OCI-M2 (cell line): Measurements from ENCODE around the gene HOMER3.
"Not testable (repeated sequence)": the region's sequence is repeated elsewhere in the genome, so short reads cannot be mapped to it uniquely, and the experiment has no call there.

Experiments used
- DNase-seq: peaks from one replicate; lab custom pipeline; 2025; ENCODE audit not compliant: unreplicated experiment; lab: John Stamatoyannopoulos, UW

HOMER3 gene

GRCh38 chr19:18902519-18902918 is 38.5 kb downstream of the HOMER3 start:
- DNase-seq = not testable (repeated sequence)

GRCh38 chr19:18901491-18901890 is 39.5 kb downstream of the HOMER3 start:
- DNase-seq = no peak

GRCh38 chr19:18900700-18901481 is 40.1 kb downstream of the HOMER3 start:
- DNase-seq = no peak

- DNase-seq = no peak
Observed at GRCh38 chr19:18899624-18900560, 41.1 kb downstream of the HOMER3 start.

DNA sequence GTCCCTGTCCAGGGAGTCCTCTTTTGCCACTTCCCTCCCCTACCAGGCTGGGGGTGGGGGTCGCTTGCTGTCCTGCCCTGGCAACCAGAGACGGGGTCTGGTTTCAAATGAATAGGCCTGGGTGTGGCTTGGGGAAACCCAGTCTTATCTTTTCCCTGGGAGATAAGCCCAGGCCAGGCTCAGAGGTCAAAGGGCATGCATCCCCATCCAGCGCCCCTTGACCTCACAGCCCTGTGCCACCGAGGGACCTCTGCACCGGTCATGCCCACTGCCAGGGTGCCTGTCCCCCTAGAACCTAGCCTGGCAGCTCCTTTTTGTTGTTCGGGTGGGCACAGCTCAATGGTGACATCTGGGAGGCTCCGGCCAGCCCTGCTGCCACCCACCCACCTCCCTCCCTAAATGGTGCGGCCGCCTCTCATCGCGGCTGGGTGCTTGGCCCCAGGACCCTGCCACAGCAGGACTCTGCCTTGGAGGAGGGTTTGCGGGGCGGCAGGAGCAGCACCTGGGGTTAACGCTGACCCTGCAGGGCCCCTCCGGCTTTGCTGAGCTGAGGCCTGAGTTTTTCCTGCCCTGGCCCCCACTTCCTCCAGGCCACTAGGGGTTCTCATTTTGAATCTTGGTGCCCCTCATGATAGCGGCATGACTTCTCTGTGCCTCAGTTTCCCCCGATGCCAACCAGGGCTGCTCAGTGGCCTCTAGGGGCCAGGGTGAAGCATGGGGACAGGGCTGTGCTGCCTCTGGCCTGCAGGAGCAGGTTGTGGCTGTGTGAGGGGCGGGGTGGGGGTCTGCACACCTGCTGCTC is 42.2 kb downstream of the HOMER3 start:
- DNase-seq = no peak

DNA sequence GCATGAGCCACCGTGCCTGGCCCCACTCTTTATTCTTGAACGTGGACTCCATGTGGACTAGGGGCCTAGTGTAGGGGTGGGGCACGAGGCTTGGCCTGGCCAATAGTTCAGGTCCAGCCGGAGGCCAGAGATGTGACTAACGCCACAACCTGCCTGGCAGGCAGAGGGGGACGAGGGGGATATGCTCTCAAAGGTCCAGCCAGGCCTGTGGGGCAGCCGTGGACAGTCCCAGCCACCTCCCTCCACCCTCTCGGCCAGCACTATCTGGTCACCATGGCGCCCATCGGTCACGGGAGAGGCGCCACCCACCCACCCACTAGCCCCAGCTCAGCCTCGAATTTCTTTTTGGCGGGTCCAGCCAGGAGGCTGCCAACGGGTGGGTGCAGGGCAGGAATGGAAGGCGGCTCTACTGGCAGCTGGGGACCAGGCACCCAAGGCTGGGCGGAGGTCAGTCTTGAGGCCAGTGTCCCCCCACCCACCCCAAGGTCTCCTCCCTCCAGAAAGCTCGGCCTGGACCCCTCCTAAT is 42.9 kb downstream of the HOMER3 start:
- DNase-seq = no peak

GRCh38 chr19:18897094-18898029 is 43.7 kb downstream of the HOMER3 start:
- DNase-seq = no peak

DNA sequence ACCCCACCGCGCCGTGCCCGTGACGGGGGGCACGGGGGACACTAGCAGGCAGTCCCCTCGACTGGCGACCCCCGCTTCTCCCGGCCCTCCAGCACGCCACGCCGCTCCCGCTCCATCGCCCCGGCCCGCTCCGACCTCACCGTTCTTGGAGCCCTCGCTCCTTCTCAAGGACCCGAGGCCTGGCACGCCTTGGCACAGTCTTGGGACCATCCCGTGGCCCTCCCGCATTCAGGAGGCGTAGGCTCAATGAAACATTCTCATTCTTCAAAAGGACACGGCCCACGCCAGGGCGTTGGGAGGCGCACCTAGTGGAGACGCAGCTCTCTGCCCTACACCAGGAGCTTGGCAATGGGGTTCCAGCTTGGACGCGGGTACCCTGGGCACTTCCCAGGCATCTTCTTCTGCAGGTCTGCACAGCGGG is 44.6 kb downstream of the HOMER3 start:
- no peak for DNase-seq

GRCh38 chr19:18895824-18896341 is 45.1 kb downstream of the HOMER3 start, which contains the start of gene CERS1:
Gene CERS1, minus strand, starts transcription at chr19:18896158. Its CDS starts 86 bp downstream, at chr19:18896072.
- DNase-seq = no peak

GRCh38 chr19:18895038-18895823 is 45.8 kb downstream of the HOMER3 start:
- DNase-seq = peak; percentile 65

DNA sequence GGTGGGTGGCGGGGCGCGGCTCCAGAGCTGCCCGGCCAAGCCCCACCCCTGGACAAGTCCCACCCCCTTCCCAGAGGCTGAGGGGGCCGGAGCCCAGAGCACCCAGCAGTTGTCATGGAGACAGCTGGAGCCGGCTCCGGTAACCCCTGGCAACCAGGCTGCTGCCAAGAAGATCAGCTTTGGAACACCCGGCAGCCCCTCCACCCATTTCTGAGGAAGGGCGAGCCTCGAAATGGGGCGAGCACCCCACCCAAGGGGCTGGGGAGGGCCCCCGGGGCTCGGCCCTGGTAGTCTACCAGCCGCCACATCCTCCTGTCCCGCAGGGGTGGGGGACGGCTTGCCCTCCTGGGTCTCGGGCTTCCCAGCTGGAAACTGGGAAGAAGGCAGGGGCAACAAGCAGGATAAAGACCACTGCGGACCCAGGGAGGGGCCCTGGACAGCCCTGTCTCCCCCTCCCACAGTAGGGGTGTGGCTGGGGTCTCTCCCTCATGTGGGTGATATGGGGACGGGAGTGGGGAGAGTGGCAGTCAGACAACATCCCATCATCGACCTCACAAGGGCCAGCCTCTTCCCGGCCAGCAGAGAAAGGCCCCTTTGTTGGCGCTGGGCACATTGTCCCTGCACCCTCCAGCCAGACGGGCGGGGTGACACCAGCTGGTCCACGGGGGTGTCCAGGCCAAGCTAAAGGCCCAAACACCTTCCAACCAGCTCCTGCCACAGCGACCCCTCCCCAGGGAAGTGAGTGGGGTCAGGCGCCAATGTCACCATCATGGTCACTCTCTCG is 46.6 kb downstream of the HOMER3 start:
- no peak for DNase-seq

DNA sequence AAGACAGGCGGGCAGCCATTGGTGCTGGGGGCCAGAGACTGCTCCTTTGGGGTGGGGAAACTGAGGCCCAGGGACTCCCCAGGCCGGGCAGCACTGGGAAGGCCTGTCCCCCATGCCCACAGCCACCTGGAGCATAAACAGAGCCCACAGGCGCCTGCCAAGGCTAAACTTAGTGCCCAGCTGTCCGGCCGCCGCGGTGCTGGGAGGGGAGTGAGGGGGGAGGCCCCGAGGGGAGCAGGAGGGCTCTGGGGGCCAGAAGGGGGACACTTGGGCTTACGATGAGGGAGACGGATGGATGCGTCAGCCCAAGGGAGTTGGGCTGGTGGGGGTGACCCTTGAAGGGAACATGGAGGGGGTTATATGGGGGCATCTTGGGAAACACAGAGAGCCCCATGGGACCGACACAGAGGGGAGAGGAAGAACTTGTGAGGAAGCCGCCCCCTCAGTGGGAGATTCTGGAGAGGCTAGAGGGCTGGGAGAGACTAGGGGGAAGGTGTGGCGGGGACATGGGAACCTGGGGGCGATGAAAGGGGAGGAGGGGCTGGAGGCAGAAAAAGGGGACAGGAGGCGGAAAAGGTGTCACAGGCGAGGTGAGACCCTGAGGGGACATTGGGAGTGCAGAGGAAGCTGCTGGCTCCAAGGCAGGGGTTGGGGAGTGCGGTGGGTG is 47.3 kb downstream of the HOMER3 start:
- no peak for DNase-seq

DNA sequence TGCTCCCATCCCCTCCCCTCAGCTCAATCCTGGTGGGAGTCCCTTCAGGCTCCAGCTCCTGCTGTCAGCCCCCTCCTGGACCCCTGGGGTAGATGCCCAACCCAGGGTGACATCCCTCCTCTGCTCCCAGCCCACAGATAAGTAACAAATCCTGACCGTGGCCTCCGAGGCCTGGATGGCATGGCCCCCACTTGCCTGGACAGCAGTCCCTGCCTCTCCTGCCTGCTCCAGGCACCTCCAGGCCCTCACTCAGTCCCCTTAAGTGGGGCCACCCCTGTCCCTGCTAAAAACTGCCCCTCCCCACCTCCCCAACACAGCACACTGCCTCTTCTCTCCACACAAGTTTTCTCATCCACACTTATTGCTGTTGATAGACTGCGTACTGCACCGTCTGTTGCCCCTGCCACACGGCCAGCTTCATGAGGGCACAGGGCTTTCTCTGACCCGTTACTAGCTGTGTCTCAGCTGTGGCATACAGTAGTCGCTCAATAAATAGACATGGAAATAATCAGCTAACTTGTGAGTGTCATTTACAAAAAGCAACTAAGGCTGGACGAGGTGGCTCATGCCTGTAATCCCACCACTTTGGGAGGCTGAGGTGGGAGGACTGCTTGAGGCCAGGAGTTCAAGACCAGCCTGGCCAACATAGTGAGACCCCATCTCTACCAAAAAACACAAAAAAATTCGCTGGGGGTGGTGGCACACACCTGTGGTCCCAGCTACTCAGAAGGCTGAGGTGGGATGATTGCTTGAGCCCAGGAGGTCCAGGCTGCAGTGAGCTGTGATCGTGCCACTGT is 50.9 kb downstream of the HOMER3 start:
- no peak for DNase-seq

DNA sequence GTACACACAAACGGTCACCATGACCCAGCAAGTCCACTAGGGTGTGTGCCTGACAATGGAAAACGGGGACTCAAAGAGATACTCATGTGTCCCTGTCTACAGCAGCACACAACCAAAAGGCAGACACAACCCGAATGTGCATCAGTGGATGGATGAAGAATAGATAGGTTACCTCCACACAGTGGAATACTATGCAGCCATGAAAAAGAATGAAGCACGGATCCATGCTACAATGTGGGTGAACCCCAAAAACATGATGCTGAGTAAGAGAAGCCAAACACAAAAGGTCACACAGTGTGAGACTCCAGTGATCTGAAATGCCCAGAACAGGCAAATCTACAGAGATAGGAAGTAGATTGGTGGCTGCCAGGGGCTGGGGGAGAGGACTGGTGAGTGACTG is 54.0 kb downstream of the HOMER3 start:
- DNase-seq = no peak

- no peak for DNase-seq
Observed at GRCh38 chr19:18883526-18884304, 57.3 kb downstream of the HOMER3 start.

GRCh38 chr19:18881491-18881890 is 59.5 kb downstream of the HOMER3 start:
- DNase-seq = no peak
